NT2/D1 (cell line): ENCODE results near the gene CUL1.

Experiments used
- SUZ12 ChIP-seq: IDR thresholded peaks from 2 replicates; pipeline ENCODE4 v1.6.1; 2011; ENCODE audit not compliant: insufficient read length, insufficient read depth; ENCODE audit errors: extremely low read depth
- YY1 ChIP-seq: IDR thresholded peaks from 2 replicates; pipeline ENCODE4 v1.6.1; 2011; ENCODE audit not compliant: insufficient read length, insufficient read depth
- ZNF274 ChIP-seq: IDR thresholded peaks from 2 replicates; pipeline ENCODE4 v1.6.1; 2011; ENCODE audit warnings: mild to moderate bottlenecking, low read depth, low read length

GRCh38 chr7:148718431-148718830 is 19.7 kb downstream of the CUL1 start:
- TF ChIP-seq ZNF274 (no peak), YY1 (no peak), SUZ12 (no peak)
